ENCODE data around the gene LAMA5. TPM values are rescaled to one million over a fixed set of nuclear protein-coding genes. Genes with fewer than 3 reads are reported as not detected.

The LAMA5 gene
- total and polyA plus RNA-seq, 2 donors = 40.4 to 162 TPM

DNA sequence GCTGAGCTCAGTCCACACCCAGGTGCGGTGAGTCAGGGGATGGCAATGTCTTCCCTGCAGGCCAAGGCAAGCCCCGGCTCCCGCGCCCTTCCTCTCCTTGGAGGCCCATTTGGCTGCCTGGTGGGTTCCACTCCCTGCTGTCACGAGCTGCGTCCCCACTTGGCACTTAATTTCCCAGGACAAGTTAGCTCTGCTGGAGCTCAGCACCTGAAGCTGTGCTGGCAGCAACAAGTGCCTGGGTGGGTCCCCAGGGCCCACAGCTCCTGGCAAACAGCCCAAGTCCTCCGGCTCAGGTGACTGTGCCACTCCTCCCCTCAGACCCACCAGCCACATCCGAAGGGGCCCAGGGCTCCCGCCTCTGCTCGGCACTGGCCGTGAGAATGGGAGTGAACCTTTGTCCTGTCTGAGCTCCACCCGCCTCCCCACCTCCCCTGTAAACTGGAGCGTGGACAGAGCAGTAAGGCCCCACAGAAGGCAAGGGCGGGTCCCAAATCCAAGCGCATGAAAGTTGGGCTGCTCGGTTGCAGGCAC lies 16.9 kb downstream of the LAMA5 start:
- H3K36me3 ChIP-seq (ENCODE audit: insufficient read depth) = no peaks in the 10 kb centered on the region
- H3K27ac ChIP-seq (ENCODE audit: low read depth) = peak overlapping the region; percentile 81
- no peaks in the 10 kb centered on the region for H3K4me1 ChIP-seq (ENCODE audit: insufficient read depth)
- 78% methylated on average over 16 of the region's 16 CpGs for WGBS
- DNase-seq (ENCODE audit: extremely low spot score) = peak; percentile 76
- H3K4me3 ChIP-seq (ENCODE audit: low read depth, low read length) = no peak overlapping the region

DNA sequence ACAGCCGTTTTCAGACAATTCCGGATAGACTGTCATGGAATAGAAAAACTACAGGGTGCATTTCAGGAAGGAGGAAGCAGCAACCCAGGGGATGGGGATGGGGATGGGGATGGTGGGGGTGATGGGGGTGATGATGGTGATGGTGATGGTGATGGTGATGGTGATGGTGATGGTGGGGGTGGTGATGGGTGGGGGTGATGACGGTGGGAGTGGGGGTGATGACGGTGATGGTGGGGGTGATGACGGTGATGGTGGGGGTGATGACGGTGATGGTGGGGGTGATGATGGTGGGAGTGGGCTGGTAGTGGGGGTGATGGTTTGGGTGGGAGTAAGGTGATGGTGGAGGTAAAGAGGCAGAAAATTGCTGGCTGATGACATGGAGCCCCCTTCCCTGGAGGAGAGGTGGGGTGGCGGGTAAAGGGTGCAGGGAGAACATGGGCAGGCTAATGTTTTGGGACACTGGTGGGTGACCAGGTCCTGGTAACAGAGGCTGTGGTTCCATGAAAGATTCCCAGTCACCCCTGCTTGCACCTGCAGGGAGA lies 17.5 kb downstream of the LAMA5 start:
- Histone ChIP-seq H3K36me3 (ENCODE audit: insufficient read depth) (no peaks in the 10 kb centered on the region), H3K27ac (ENCODE audit: low read depth) (peak overlapping the region; percentile 63)

DNA sequence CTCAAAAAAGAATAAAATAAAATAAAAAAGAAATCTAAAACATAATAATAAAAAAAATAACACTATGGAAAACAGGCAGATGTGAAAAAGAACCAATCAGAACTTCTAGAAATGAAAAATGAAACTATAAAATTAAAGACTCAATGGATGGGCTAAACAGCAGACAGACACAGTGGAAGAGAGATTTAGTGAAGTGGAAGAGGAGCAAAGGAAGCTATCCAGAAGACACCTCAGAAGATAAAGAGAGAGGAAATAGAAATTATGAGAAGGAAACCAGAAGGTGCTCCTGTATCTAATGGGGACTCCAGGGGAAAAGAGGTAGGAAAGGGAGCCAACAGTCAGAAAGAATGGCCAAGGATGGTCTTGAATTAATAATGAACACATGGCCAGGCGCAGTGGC lies 18.5 kb downstream of the LAMA5 start:
- Histone ChIP-seq H3K27ac (ENCODE audit: low read depth) (no peak overlapping the region), H3K36me3 (ENCODE audit: insufficient read depth) (no peaks in the 10 kb centered on the region), H3K4me3 (ENCODE audit: low read depth, low read length) (no peak overlapping the region), H3K4me1 (ENCODE audit: insufficient read depth) (no peaks in the 10 kb centered on the region)
- DNase-seq (ENCODE audit: extremely low spot score) = no peak
- WGBS = 90% methylated on average over 1 of the region's 1 CpG

More for the DNA sequence above, 17.5 kb downstream of the LAMA5 start:
- 85% methylated on average over 7 of the region's 7 CpGs for WGBS
- H3K4me1 ChIP-seq (ENCODE audit: insufficient read depth) = no peaks in the 10 kb centered on the region
- no peak for DNase-seq (ENCODE audit: extremely low spot score)
- no peak overlapping the region for H3K4me3 ChIP-seq (ENCODE audit: low read depth, low read length)

DNA sequence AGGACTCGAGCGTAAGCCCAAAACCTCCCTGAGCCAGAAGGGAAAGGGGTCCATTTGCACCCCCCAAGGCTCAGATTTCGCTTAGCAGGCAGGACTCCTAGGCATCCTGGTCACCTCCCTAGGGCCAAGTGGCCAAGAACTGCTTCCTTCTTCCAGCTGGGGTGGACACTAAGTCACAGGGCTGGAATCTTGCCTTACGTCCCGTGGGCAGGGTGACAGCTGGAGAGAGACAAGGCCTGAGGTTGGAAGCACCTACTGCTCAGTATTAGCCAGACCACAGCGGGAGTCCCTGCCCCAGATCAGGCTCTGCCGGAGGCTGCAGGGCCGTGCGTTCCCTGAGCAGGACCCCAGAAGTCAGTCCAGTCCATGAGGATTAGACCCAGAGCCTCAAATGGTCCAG lies 19.7 kb downstream of the LAMA5 start:
- WGBS = 80% methylated on average over 9 of the region's 9 CpGs
- Histone ChIP-seq H3K27ac (ENCODE audit: low read depth) (no peak overlapping the region), H3K36me3 (ENCODE audit: insufficient read depth) (no peaks in the 10 kb centered on the region), H3K4me1 (ENCODE audit: insufficient read depth) (no peaks in the 10 kb centered on the region), H3K4me3 (ENCODE audit: low read depth, low read length) (no peak overlapping the region)
- no peak for DNase-seq (ENCODE audit: extremely low spot score)

DNA sequence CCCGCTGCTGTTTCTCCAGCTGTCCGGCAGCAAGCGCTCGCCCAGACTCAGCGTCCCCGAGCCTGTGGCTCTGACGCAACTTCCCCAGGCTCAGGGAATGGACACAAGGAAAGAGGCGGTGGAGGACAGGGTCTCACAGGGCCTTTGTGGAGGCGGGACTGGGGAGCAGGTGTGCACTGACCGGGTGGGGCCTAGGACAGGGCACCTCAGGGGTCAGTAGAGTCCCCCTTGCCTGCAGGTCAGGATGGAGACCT lies 20.0 kb downstream of the LAMA5 start:
- DNase-seq (ENCODE audit: extremely low spot score) = no peak
- H3K36me3 ChIP-seq (ENCODE audit: insufficient read depth) = no peaks in the 10 kb centered on the region
- no peak overlapping the region for H3K4me3 ChIP-seq (ENCODE audit: low read depth, low read length)
- WGBS = 93% methylated on average over 10 of the region's 10 CpGs
- no peak overlapping the region for H3K27ac ChIP-seq (ENCODE audit: low read depth)
- no peaks in the 10 kb centered on the region for H3K4me1 ChIP-seq (ENCODE audit: insufficient read depth)

DNA sequence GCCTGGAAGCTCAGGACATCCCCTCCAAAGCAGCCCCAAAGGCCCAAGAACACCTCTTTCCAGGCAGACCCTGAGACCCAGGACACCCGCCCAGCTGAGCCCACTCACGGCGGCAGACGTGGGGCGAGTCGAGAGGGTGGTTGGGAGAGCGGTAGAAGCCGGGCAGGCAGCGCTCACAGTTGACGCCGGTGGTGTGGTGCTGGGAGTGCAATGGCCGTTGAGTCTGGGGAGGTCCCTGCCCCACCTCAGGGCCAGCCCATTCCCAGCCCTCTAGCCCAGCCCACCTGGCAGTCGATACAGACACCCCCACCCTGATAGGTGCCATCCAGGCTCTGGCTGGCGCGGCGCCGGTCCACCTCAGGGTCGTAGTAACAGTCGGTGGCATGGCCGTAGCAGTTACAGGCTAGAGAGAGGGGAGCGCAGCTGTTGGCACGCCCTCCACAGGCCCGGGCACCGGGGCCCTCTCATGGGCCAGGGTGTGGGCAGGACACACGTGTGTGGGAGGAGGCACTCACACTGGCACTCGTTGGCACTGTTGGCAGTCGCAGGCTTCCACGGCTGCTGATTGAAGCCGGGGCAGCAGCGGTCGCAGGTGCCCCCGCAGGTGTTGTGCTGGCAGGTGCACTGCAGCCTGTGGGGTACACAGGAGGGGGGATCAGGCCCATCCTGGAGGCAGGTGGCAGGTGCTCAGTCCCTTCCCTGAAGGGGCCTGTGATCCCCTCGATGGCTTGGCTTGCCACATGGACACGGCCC lies 20.5 kb downstream of the LAMA5 start:
- H3K27ac ChIP-seq (ENCODE audit: low read depth) = no peak overlapping the region
- WGBS = 93% methylated on average over 34 of the region's 34 CpGs
- no peaks in the 10 kb centered on the region for H3K4me1 ChIP-seq (ENCODE audit: insufficient read depth)
- no peak overlapping the region for H3K4me3 ChIP-seq (ENCODE audit: low read depth, low read length)
- no peak for DNase-seq (ENCODE audit: extremely low spot score)
- no peaks in the 10 kb centered on the region for H3K36me3 ChIP-seq (ENCODE audit: insufficient read depth)

DNA sequence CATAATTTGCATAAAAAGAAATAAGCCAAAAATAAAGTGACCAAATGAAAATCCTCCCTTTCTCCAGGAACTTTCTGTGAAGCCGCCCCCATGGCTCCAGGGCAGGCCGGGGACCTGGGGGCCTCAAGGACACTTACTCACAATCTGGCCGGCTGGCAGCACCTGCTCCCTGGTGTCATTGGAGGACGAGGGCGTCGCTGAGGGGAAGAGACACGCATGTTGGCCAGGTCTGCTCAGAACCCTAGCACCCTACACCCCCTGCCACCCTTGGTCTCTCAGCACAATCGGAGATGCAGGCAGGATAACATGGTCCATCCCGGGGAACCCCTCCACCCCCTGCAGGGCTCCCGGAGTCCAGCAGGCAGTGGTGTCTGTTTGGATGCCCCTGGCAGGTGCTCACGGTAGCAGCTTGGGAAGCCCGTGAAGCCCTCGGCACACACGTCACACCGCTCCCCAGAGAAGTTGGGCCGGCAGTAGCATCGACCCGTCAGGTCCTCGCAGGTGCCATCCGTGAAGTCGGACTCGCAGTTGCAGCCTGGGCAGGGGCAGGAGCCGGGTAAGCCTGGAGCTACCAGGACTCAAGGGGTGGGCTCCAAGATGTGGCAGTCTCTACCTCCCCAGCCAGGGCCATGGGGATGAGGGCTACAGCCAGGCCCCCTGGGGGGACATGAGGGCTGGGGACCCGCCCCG lies 21.3 kb downstream of the LAMA5 start:
- no peak overlapping the region for H3K4me3 ChIP-seq (ENCODE audit: low read depth, low read length)
- no peak for DNase-seq (ENCODE audit: extremely low spot score)
- H3K4me1 ChIP-seq (ENCODE audit: insufficient read depth) = no peaks in the 10 kb centered on the region
- H3K27ac ChIP-seq (ENCODE audit: low read depth) = no peak overlapping the region
- 88% methylated on average over 25 of the region's 25 CpGs for WGBS
- H3K36me3 ChIP-seq (ENCODE audit: insufficient read depth) = no peaks in the 10 kb centered on the region

DNA sequence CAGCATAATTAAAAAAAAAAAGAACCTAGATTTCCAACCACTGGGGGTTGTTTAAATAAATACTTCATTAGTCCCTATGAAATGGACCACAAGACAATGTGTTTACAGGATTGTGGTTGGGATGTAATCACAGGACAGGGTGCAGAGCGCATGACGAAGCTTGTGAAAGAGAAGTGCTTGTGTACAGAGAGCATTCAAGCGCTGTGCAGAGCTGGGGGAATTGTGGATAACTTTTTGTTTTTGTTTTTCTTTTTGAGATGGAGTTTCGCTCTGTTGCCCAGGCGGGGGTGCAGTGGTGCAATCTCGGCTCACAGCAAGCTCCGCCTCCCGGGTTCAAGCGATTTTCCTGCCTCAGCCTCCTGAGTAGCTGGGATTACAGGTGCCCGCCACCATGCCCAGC lies 22.3 kb downstream of the LAMA5 start:
- no peaks in the 10 kb centered on the region for H3K36me3 ChIP-seq (ENCODE audit: insufficient read depth)
- WGBS = 77% methylated on average over 10 of the region's 10 CpGs
- H3K27ac ChIP-seq (ENCODE audit: low read depth) = no peak overlapping the region
- H3K4me1 ChIP-seq (ENCODE audit: insufficient read depth) = no peaks in the 10 kb centered on the region
- no peak overlapping the region for H3K4me3 ChIP-seq (ENCODE audit: low read depth, low read length)
- no peak for DNase-seq (ENCODE audit: extremely low spot score)

DNA sequence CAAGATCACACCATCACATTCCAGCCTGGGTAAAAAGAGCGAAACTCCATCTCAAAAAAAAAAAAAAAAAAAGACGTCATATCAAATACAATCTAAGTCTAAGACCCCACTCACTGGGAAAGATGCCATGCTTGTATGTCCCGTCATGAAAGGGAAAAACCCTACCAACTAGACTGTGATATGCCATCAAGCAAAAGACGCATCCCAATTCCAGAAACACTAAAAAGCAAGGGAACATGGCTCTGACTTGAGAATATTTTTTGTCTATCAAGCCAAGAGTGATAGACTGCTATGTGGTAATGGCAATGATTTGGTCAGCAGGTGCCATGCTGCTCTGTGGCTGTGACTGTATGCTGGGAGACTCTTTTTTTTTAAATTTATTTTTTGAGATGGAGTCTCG lies 23.0 kb downstream of the LAMA5 start:
- WGBS = 90% methylated on average over 5 of the region's 5 CpGs
- no peak overlapping the region for H3K4me3 ChIP-seq (ENCODE audit: low read depth, low read length)
- H3K36me3 ChIP-seq (ENCODE audit: insufficient read depth) = no peaks in the 10 kb centered on the region
- no peak for DNase-seq (ENCODE audit: extremely low spot score)
- H3K4me1 ChIP-seq (ENCODE audit: insufficient read depth) = no peaks in the 10 kb centered on the region
- H3K27ac ChIP-seq (ENCODE audit: low read depth) = no peak overlapping the region

DNA sequence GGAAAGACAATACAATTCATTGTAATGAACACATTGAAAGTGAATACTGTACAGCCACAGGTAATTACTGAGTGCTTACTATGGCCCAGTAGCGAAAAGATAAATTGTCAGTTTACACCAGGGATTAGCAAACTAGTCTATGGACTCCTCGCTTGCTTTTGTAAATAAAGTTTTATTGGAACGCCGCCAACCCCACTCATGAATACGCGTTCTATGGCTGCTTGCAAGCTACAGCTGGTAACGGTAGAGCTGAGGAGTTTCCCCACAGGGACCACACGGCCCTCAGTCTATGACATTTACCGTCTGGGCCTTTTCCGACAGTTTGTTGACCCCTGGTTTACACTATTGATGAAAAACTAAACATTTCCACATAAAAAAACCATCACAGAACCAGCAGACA lies 24.2 kb downstream of the LAMA5 start:
- H3K27ac ChIP-seq (ENCODE audit: low read depth) = no peak overlapping the region

DNA sequence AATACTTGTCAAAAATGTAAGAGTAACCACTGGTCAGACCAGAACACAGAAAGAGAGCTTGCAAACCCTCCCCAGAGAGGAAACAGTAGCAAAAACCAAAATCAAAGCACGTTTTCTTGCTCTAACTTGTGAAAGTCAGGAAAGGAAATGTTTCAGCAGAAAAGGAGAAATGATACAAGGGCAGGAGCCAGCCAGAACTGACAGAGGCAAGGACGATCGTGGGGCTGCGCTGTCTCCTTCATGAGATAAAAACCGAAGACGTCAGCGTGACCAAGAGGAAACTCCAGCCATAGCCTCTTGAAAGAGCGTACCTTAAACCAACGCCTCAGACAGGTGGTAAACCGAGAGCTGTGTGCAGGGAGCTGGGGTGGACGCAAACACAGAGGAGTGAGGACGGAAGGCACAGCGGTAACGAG lies 27.5 kb downstream of the LAMA5 start:
- Histone ChIP-seq H3K4me1 (ENCODE audit: insufficient read depth) (no peaks in the 10 kb centered on the region), H3K36me3 (ENCODE audit: insufficient read depth) (peaks cover 2% of the 10 kb centered on the region), H3K4me3 (ENCODE audit: low read depth, low read length) (no peak overlapping the region), H3K27ac (ENCODE audit: low read depth) (no peak overlapping the region)
- WGBS = 81% methylated on average over 14 of the region's 14 CpGs
- no peak for DNase-seq (ENCODE audit: extremely low spot score)

More for the DNA sequence above, 24.2 kb downstream of the LAMA5 start:
- no peak for DNase-seq (ENCODE audit: extremely low spot score)
- H3K4me1 ChIP-seq (ENCODE audit: insufficient read depth) = no peaks in the 10 kb centered on the region
- H3K4me3 ChIP-seq (ENCODE audit: low read depth, low read length) = no peak overlapping the region
- 57% methylated on average over 10 of the region's 10 CpGs for WGBS
- no peaks in the 10 kb centered on the region for H3K36me3 ChIP-seq (ENCODE audit: insufficient read depth)

DNA sequence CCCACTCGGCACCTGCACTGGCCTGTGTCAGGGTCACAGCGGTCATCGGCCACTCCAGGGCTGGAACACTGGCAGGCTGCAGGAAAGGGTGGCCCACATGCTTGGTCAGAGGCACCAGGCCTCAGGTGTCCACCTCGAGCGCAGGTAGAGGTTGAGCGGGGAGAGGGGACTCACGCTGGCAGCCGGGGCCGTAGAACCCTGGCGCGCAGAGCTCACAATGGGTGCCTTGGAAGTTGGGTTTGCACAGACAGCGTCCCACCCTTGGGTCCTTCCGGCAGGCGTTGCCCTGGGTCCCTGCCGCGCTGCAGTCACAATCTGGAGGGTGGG lies 28.9 kb downstream of the LAMA5 start:
- DNase-seq (ENCODE audit: extremely low spot score) = no peak
- 95% methylated on average over 16 of the region's 16 CpGs for WGBS
- Histone ChIP-seq H3K4me1 (ENCODE audit: insufficient read depth) (no peaks in the 10 kb centered on the region), H3K27ac (ENCODE audit: low read depth) (no peak overlapping the region), H3K4me3 (ENCODE audit: low read depth, low read length) (no peak overlapping the region), H3K36me3 (ENCODE audit: insufficient read depth) (peaks cover 9% of the 10 kb centered on the region)

DNA sequence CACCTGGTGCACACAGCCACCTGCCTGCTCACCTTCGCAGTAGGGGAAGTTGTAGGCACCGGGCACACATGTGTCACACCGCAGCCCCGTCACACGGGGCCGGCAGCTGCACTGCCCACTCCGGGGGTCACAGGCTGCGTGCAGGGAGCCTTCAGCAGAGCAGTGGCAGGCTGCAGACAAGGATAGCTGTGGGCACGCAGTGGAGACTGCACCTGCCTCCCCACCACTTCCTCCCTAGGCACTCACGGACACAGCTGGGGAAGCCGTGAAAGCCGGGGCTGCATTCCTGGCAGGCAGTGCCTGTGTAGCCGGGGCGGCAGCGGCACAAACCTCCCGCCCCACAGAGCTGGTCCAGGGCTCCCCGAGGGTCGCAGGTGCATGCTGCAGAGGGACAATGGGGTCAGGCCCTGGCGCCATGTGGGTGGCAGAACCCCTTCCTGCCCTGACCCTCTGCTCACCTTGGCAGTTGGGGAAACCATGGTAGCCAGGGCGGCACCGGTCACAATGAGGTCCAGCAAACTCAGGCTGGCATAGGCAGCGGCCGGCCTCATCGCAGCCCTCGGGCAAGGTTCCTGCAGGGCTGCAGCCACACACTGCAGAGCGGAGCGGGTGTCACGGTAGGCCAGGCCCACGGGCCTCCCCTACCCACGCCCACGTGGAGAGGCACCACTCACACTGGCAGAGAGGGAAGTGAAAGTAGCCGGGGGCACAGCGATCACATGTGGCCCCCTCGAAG lies 29.4 kb downstream of the LAMA5 start:
- H3K27ac ChIP-seq (ENCODE audit: low read depth) = no peak overlapping the region
- peaks cover 9% of the 10 kb centered on the region for H3K36me3 ChIP-seq (ENCODE audit: insufficient read depth)
- H3K4me3 ChIP-seq (ENCODE audit: low read depth, low read length) = no peak overlapping the region
- WGBS = 89% methylated on average over 34 of the region's 34 CpGs
- no peaks in the 10 kb centered on the region for H3K4me1 ChIP-seq (ENCODE audit: insufficient read depth)
- DNase-seq (ENCODE audit: extremely low spot score) = no peak

All from urinary bladder (tissue), 4 donors.